GM19023 (cell line): ENCODE results near the gene CLDND1.

Source experiments
- ATAC-seq: cut with Tn5 transposase; IDR thresholded peaks from one replicate; pipeline ENCODE4 v1.9.1; 2021; ENCODE audit warnings: mild to moderate bottlenecking, moderate library complexity; ENCODE audit not compliant: unreplicated experiment

Gene CLDND1

DNA sequence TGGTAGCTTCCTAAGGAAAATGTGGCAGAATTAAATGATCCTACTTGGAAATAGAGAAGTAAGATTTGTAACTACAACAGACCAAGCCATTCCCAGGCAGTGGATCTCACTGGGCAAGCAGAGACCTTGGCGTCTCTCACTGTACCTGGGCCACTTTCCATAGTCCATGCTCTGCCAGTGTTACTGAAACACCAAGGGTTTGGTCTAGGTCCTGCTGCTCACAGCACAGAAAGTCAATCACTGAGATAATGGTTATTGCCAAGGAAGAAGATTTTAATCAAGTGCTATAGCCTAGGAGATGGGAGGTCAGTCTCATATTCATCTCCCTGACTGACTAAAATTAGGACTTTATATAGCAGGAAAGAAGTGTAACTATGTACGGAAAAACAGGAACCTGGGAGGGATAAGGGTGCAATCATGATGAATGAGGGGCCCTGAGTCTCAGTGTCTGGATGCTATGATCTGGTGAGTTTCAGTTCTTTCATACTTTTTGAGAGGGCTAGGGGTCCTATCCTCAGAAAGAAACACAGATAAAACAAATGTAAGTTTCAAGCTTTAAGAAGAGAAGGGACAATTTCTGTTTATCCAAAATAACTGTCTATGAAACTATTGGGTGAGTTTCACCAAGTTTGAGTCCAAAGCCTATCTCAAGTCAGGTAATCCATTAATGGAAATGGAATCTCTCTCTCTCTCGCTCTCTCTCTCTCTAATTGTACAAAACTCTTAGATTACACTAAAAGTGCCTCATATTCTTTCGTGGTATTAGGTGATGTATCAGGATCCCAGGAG is 29.7 kb upstream of the CLDND1 start:
- no peak for ATAC-seq

DNA sequence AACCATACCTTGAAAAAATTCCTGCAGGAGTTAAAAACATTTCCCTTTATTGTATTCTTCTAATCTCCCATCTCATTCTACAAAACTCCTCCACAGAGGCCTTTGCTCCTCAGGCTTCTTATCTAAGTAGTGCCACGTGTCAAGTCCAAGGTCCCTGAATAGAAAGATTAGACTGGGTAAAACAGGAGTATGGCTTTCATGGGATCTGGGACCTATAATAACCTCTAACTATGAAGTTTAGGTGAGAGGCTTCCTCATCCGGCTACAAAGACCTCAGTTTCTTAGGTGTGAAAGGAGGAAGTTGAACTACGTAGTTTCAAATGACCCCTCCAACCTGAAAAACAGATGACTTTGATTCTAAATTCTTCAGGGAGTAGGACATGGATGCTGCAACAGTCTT is 29.1 kb upstream of the CLDND1 start:
- ATAC-seq: no peak

DNA sequence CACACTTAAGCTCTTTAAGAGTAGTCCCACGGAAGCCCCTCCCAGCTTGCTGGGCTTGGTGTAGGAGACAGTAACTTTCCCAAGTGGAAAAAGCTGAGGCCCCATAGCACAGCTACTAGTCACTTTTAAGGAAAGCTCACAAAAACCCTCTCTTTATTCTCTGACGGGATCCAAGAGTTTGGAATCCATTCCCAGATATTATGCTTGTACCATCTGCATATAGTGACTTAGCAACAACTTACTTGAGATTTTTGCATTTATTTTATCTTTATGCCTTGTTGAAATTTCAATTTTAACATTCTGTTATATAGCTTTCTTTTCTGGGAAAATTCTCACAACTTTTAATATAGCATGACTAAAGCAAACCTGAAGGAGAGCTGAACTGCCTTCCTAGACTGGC is 28.5 kb upstream of the CLDND1 start:
- ATAC-seq: no peak

DNA sequence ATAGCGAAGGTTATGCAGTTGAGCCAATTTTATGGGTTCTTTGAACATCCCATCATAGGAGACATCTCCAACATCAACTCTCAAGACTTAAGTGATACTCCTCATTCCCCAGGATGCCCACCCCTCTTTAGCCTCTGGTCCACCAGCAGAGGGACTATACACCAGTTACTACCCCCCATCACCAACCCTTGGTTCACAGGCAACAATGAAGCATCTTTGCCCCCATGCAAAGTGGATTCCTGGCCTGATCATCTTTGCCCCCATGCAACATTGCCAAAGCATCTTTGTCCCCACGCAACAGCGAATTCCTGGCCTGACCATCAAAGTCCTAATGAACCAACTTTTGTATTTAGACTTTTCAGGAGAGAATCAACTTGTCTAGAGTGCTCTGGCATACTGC is 28.1 kb upstream of the CLDND1 start:
- no peak for ATAC-seq

DNA sequence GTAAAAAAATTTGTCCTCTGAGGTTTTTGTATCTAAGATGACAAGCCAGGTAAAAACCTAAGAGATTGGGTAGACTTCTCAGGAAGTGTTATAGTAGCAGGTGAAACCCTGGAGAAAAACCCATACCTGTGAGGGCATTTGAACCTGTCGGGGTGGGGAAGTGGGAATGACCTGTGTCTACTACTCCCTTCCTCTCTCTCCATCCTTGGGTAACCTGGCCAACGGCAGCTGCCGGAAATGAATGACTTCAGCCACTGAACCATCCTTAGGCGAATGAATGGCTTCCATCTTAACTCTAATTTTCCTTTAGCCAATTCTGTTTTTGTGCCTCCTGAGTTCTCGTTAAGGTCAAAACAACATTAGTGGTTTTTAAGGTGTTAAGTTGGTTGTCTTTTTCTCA is 25.8 kb upstream of the CLDND1 start:
- no peak for ATAC-seq

DNA sequence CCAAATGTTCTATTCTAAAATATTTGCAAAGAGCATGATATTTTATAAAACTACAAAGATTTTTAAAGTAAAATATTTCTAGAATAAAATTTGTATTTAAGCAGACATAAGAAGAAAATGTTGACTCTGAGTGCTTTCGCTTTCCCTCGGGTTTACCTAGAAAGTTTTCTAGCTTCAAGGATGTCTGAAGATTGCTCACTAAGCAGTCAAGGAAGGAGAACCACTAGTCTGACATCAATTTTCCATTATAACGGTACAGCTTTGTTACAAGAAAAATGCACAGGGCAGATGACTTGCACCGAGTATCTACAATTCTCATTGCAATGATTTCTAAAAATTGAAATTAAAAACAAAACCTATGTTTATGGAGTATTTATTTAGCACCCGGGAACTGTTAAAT is 23.2 kb upstream of the CLDND1 start:
- peak; percentile 46 for ATAC-seq

DNA sequence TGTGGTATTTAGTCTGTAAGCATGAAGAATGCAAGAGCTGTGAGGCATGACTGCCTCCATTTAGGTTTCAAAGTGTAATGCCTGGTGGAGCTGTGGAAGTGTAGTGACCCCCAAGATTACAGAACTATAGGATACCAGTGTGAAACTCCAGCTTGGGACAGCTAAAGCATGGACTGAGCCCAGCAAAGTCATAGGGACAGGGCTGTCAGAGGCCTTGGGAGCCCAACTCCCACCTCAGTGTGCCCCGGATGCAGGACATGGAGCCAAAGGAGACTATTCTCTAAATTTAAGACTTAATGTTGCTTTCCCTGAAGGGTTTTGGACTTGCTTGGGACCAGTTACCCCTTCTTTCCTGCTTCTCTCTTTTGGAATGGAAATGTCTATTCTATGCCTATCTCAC is 19.9 kb upstream of the CLDND1 start:
- ATAC-seq: no peak

DNA sequence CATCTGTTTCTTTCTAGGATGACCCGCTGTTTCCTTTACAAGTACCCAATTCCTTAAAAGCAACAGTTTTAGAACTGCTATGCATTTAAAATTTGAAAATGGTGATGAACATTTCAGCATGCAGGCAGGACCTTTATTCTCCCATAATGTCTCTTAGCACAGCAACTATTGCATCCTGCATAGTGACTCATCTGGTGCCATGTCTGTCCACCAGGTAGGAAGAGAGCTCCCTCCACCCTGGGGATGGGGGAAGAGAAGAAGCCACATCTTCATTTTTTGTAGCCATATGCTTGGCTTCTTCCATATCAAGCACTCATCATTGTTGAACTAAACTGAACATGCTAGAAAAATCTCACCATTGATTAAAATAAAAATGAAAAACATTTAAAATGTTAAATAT is 19.0 kb upstream of the CLDND1 start:
- ATAC-seq: no peak

DNA sequence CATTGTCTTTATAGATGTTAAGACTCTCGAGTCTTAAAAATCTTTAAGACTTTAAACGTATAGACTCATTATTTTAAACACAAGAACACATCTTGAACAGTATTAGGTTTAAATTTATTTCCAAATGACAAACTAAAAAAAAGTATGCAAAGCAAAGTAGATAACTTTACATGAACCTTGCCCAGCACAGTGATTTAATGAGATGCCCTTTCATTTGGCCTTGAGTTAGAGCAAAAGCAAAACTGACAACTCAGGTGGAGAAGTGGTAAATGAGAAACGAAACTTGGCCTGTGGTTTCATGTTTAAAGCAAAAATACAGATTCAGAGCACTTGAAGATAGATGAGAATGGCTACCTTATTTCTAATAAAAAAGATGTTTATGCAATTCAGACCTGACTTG is 17.6 kb upstream of the CLDND1 start:
- peak; percentile 38 for ATAC-seq

DNA sequence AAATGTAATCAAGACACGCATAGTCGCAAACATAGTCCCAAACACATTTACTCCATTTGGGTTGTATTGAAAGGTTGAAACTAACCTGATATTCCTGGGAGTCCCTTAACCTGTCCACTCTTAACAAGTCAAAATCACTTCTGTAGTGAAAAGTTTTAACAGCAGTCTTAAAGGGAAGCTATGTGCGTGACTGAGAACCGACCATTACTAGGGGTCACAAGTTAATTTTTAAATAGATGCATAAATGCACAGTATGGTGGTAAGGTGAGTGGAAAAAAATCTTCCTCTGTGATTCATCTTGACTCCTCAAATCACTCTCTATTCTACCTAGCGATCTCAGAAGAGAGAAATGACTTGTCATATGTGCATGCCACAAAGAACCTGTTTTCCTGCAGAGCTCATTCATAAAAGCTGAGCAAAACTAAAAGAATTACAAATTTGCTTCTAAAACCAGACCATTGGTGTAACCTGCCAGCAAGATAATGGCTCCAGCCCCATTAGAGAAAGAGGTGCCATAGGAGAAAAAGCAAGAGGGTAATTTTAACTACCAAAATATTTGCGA is 13.8 kb upstream of the CLDND1 start:
- peak; percentile 71 for ATAC-seq

DNA sequence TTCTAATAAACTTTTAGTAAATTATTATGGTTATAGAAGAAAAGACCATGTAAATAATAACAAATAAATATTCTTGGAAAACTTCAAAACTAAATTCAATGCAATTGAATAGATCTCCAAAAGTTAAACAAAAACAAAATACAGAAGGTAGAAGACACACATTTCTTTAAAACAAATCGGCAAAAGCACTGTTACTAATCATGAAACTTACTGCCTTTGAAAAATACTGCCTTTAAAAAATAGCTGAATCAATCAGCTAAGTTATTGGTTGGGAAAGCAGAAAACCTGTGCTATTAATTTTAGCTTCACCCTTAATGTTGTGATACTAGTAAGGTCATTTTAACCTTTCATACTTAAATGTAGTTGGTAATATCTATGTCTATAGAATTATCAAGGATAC is 12.0 kb upstream of the CLDND1 start:
- no peak for ATAC-seq

DNA sequence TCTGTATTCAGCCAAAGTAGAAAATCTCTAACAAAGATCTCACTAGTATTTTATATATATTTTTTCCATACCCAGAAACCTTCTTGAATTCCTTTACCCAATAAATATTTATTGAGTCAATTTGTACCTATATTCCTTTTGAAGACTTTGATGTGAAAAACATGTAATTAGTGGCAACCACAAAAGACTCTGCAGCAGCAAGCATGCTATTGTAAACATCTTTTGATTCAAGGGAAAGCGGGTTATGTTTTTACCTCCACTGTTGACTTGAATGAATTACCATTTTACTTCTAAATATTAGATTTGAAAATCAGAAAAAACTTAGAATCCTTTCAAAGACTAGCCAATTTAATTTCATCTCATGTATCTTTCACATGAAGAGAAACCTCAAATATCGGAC is 11.5 kb upstream of the CLDND1 start:
- ATAC-seq: no peak

DNA sequence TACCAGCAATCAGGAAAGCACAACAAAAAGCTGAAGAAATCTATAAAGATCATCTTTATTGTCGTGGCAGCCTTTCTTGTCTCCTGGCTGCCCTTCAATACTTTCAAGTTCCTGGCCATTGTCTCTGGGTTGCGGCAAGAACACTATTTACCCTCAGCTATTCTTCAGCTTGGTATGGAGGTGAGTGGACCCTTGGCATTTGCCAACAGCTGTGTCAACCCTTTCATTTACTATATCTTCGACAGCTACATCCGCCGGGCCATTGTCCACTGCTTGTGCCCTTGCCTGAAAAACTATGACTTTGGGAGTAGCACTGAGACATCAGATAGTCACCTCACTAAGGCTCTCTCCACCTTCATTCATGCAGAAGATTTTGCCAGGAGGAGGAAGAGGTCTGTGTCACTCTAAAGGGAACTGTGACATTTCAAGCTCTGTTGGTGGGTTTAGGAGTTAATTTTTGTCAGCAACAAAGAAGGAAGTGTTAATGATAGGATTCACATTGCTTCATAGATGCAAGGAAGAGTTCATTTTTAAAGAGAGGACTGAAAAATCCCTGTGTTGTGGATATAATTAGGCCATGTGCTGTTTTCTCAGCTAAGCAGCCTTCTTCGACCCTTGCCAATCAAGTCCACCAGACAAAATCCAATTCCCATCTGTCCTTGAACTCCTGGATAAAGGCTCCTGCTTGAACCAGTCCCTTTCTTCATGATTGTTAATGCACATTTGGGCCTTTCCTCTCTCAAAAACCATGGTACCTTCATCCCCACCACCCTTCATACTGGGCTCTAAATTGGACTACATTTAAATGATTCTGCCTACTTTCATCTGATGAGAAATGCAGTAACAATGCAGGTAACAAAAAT is 10.2 kb upstream of the CLDND1 start:
- no peak for ATAC-seq

DNA sequence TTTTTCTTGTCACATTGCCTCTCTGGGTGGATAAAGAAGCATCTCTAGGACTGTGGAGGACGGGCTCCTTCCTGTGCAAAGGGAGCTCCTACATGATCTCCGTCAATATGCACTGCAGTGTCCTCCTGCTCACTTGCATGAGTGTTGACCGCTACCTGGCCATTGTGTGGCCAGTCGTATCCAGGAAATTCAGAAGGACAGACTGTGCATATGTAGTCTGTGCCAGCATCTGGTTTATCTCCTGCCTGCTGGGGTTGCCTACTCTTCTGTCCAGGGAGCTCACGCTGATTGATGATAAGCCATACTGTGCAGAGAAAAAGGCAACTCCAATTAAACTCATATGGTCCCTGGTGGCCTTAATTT is 9.6 kb upstream of the CLDND1 start:
- no peak for ATAC-seq

DNA sequence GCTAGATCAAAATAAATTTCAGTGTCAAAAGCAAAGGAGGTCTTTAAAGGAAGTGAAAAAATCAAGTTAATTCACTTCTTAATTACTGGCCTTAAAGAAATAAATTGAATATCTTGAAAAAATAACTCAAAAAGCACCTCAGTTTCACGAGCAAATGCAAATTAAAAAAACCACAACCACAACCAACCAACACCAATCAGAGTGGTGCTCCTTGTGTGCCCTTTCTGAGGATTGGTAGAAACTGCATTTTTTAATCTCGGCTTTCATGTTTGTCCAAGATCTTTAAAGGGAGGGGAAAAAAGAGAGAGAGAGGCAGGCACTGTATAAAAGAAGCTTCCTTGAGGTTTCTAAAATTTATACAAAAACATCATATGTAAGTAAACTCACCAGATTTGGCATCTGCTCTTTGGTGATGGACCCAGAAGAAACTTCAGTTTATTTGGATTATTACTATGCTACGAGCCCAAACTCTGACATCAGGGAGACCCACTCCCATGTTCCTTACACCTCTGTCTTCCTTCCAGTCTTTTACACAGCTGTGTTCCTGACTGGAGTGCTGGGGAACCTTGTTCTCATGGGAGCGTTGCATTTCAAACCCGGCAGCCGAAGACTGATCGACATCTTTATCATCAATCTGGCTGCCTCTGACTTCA is 9.0 kb upstream of the CLDND1 start, which contains the start of gene GPR15:
Gene GPR15, plus strand, starts transcription at position 357 of the 653 bp plus-strand sequence. Its CDS starts 56 bp downstream, at position 413.
- no peak for ATAC-seq

DNA sequence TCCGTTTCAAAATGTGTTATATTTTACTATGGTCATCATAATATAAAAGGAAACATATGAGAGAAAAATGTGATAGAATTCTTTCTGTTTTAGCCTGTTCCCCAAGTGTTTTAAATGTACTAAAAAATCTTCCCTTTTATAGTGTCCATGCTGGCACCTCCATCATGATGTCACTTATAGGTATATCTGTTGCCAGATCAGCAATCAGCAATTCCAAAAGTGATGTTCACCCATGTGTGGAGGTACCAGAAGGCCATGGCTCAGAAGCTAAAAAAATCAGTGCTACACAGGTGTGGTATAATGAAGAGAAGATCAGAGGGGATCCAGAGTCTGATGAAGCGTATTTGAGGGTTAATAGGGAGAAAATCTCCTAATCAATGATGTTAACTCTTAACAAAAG is 8.0 kb upstream of the CLDND1 start:
- ATAC-seq: no peak

DNA sequence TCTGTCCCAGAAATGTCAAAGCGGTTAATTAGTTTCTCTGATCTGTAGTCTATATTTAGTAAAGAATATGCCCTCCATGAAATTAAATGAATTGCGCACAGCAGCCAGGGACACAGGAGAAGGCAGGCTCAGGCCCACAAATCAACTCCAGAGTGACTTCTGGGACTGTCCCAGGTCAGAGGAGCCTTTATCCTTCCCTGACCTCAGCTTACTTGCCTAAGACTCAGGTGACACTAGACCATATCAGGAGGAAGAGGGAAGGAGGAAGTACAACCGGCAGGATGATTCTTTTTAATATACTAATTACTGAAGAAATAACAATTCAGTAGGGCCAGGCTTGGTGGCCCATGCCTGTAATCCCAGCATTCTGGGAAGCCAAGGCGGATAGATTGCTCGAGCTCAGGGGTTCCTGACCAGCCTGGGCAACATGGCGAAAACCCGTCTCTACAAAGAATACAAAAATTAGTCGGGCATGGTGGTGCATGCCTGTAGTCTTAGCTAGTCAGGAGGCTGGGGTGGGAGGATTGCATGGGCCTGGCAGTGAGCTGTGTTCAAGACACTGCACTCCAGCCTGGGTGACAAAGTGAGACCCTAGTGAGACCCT is 7.3 kb upstream of the CLDND1 start:
- no peak for ATAC-seq

DNA sequence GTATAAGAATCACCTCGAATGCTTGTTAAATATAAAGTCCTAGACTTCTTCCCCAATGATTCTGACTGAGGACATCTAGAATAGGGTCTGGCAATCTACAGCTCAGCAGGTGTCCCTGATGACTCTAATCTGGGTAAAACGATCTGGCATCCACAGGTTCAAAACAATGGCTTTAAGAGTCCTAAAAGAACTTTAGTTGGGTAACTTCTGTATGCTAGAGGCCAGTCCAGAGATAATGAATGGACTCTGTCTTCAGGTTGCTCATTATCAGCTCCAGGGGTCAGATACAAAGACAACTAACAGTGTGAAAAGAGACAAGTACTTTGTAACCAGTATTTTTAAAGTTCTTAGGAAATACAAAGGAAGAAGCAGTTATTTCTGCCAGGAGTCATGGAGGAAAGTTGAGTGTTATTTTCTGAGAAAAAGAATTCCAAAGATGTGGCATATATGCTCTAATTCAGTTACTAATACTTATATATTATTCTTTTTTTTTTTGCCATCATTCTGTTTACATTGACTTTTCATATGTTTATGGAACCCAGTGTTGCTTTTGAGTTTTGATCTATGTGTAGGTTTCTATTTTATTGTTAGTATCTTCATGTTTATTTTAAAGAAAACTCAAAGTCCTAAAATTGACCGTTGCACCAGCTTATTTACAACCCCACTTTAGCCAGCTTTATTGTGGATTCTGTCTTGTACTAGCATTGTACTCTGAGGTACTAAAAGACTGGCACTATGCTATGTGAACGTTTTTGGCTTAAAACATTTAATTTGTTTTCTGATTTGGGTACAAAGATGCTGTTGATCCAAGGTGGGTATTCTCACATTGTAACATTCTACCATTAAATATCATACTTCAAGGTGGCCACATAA is 6.0 kb upstream of the CLDND1 start:
- no peak for ATAC-seq

DNA sequence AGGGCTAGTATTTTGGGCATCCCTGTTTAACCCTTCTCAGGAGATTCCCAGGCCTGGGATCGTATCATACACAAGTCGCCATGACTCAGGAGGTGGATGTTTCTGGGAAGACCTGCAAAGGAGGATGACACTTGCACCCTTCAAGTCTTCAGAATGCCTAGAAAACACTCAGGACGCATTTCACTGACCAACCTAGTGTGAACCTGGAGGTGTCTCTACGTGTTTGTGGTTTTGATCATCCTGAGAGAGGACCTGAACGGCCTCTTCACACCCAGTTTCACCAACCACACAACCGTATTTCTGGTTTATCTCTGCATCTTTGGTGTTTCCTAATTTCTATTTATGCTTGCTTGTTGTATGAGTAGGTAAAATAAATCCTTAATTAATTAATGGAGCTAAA is 2.8 kb upstream of the CLDND1 start:
- ATAC-seq: no peak
